HG03575 (cell line): ENCODE data around the gene KLB.
A peak's percentile ranks its signal among the peaks of the same experiment; 100 is the strongest.

Experiments
- ATAC-seq: cut with Tn5 transposase; IDR thresholded peaks from one replicate; pipeline ENCODE4 v1.9.1; 2021; ENCODE audit not compliant: unreplicated experiment, insufficient number of reproducible peaks, low FRiP score; ENCODE audit errors: extremely low read depth

Gene KLB

DNA sequence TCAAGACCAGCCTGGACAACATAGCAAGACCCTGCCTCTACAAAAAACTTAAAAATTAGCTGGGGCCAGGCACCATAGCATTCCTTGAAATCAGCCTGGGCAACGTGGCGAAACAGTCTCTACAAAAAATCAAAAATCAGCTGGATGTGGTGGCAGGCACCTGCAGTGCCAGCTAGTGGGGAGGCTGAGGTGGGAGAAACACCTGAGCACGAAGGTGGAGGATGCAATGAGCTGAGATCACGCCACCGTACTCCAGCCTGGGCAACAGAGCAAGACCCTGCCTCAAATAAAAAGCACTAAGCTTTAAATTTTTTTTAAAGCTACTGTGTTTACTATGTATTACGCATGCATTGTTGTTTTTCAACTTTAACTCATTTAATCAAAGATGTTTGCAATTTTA is 48.8 kb downstream of the KLB start:
- no peak for ATAC-seq

- no peak for ATAC-seq
Measured at GRCh38 chr4:39456946-39457763, 50.4 kb downstream of the KLB start.

DNA sequence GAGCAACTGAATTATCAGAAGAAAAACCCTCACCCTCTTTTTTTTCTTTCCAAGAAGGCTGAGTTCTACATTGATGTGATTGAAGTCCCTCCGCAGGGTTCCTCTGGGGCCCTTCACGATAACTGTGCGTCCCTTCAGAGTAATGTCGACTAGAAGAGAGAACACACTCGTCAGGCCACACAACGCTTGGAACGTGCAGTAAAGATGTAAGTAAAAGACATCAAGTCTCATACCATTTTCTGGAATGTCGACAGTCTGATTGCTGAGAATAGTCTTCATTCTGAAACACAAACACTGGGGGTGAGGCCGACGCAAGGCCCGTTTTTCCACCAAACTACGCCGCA is 51.4 kb downstream of the KLB start:
- ATAC-seq = peak; percentile 3

- peak; percentile 58 for ATAC-seq
Measured at GRCh38 chr4:39458505-39459300, 52.0 kb downstream of the KLB start, which contains the start of the genes LIAS and RPL9. LIAS (plus strand) TSS chr4:39459056; CDS start chr4:39459118, 62 bp downstream. RPL9 (minus strand) TSS chr4:39458922; CDS start chr4:39458439, 483 bp downstream.

GRCh38 chr4:39464886-39465501 is 58.3 kb downstream of the KLB start:
- ATAC-seq = no peak

DNA sequence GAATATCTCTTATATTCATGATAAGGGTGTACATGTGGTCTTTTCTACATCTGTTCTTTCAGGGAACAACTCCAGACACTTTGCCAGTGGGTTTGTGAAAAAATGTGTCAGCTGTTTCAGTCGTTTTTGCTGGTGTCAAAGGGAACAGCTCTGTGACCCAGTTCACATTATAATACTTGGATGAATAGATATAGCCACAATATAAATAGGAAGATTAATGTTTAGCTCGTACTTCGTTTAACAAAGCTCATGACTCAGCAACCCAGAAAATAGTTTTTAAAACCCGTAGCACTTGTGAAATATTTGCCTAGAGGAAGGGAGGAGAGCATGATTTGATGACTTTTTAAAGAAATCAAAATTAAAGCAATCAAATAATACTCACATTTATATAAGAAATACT is 60.0 kb downstream of the KLB start:
- ATAC-seq = no peak

DNA sequence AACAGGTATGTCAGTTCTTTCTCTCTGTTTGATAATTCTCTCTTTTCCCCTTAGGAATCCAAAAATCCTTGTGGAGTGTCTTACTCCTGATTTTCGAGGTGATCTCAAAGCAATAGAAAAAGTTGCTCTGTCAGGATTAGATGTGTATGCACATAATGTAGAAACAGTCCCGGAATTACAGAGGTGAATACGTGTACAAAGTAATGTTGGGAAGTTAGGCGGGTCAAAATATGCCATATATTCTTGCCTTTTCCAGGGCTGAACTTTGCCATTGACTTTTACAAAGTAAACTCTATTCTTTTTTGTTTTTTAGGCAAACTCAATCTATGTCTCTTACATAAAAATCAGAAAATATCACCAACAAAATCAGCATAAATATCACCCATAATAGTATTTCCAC is 60.7 kb downstream of the KLB start:
- no peak for ATAC-seq

GRCh38 chr4:39469429-39470077 is 62.8 kb downstream of the KLB start:
- no peak for ATAC-seq

GRCh38 chr4:39470402-39470801 is 63.7 kb downstream of the KLB start:
- ATAC-seq = no peak

DNA sequence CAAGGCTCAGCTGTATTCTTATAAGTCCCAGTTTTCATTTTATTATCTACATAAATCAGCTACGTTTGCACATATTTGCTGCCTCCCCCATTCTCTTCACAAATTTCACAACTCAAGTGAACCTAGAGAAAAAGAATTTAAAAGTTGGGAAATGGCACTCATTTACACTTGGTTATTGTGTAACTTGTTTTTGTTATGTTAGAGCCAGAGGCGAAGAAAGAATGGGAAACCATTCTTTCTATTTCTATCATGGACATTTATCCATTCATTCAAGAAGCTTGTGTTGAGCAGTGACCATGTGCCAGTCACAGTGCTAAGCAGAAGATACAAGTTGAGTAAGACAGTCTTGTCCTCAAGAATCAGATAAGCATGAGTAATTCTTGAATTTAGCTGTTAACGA is 65.7 kb downstream of the KLB start:
- no peak for ATAC-seq

- ATAC-seq = no peak
Measured at GRCh38 chr4:39476187-39476895, 69.6 kb downstream of the KLB start.

DNA sequence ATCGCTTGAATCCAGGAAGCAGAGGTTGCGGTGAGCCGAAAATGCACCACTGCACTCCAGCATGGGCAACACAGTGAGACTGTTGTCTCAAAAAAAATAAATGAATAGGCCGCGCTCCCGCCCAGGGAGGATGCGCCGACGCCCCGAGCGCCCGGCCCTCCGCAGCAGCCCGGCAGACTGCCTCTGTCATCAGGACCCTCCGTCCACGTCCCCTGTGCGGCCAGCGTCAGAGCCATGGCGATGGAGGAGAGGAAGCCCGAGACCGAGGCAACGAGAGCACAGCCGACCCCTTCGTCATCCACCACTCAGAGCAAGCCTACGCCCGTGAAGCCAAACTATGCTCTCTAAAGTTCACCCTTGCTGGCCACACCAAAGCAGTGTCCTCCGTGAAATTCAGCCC is 73.5 kb downstream of the KLB start:
- ATAC-seq = no peak

- no peak for ATAC-seq
Measured at GRCh38 chr4:39480902-39481695, 74.4 kb downstream of the KLB start.

GRCh38 chr4:39484582-39485272 is 78.0 kb downstream of the KLB start:
- ATAC-seq = no peak

- no peak for ATAC-seq
Measured at GRCh38 chr4:39486221-39486804, 79.6 kb downstream of the KLB start.

DNA sequence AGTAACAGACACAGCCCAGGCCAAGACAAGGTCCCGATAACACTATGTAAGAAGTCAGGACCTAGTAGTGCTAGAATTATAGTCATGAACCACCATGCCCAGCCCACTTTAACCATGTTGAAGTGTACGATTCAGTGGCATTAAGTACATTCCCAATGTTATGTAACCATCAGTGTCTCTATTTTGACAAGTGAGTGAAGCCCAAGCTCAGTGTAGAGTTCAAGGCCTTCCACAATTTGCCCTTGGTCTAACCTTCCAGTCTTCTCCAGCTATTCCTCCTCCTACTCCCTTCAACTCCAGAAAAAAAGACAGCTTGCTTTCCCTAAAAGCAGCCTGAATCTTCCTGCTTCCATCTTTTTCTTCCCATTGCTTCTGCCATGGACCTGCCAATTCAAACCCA is 83.6 kb downstream of the KLB start:
- no peak for ATAC-seq

- ATAC-seq = no peak
Measured at GRCh38 chr4:39494354-39494753, 87.6 kb downstream of the KLB start.
